Muscle of leg (tissue), 9 donors: ENCODE measurements around the gene SRD5A3. TPM values are rescaled to one million over a fixed set of nuclear protein-coding genes. Genes with fewer than 3 reads are reported as not detected.

Experiments used
- polyA plus RNA-seq, 8 donors: library from polyadenylated mRNA; unstranded; fragments of 120-200 nt; gene quantifications; one replicate each; pipeline versions ENCODE4 v1.2.1 to v1.2.3, GENCODE V29; 2013; ENCODE audit warnings: inconsistent platforms in 1 of 8, low replicate concordance in 1 of 8; ENCODE audit not compliant: insufficient read length in 8 of 8, insufficient read depth in 1 of 8
- total RNA-seq: library from RNA; stranded (reverse); fragments of 120-200 nt; gene quantifications from one replicate; pipeline ENCODE4 v1.2.4, GENCODE V29; 2013

SRD5A3 gene
- total and polyA plus RNA-seq, 9 donors: 11.1 to 22.2 (median 13.7) TPM

Other genes starting within 250 kb of the SRD5A3 start
- 48.9 TPM for gene KDR, start 220.6 kb upstream of the SRD5A3 start, total RNA-seq
- 10 to 100 TPM; 39.1 to 60.7 (median 48.9) TPM for gene KDR, start 220.6 kb upstream of the SRD5A3 start, polyA plus RNA-seq
- 46.5 TPM for gene TMEM165, start 49.7 kb downstream of the SRD5A3 start, total RNA-seq
- gene TMEM165, start 49.7 kb downstream of the SRD5A3 start, polyA plus RNA-seq: 10 to 100 TPM; 36.6 to 51.9 (median 46.6) TPM
- gene CLOCK, start 200.7 kb downstream of the SRD5A3 start, total RNA-seq: 17.4 TPM
- 10 to 100 TPM in 7 of 8 donors, 1 to 10 TPM in 1; 8.5 to 16.3 (median 14.3) TPM for gene CLOCK, start 200.7 kb downstream of the SRD5A3 start, polyA plus RNA-seq
- not detected for gene PDCL2, start 246.0 kb downstream of the SRD5A3 start, total RNA-seq
- gene PDCL2, start 246.0 kb downstream of the SRD5A3 start, polyA plus RNA-seq: not detected